ENCODE measurements around the gene C1GALT1. TPM values are rescaled to one million over a fixed set of nuclear protein-coding genes. Genes with fewer than 3 reads are reported as not detected.

Gene C1GALT1
- total and polyA plus RNA-seq, 2 experiments from 2014 or later: 38.7 to 71.8 TPM

DNA sequence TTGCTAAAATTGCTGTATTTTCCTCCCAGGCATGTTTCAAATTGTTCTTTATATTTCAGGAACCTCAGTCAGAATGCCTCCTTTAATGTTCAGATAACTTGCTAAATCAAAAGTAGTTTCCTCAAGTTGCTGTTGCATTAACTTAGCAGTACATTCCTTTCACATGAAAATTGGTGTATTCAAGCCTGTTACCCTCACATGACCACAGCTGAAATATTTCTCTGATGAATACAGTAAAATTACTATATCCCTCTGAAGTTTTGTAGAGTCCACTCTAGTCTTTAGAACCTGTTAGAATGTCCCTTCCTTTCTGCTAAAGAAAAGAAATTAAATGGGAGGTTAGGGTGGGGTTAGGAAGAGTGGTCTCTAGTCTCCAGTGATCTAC lies 24.5 kb upstream of the C1GALT1 start:
- no peaks in the 10 kb centered on the region for H3K27me3 ChIP-seq
- H3K4me1 ChIP-seq (ENCODE audit: insufficient read depth): no peaks in the 10 kb centered on the region
- no peak overlapping the region for H3K27ac ChIP-seq
- no peak for TF ChIP-seq EZH2 (IDR thresholded peaks at IDR 0.05; ENCODE audit: borderline replicate concordance)
- no peak for TF ChIP-seq EZH2phosphoT487 (IDR thresholded peaks at IDR 0.05; ENCODE audit: low read depth, severe bottlenecking, unreplicated experiment)
- TF ChIP-seq, protein P1, sequence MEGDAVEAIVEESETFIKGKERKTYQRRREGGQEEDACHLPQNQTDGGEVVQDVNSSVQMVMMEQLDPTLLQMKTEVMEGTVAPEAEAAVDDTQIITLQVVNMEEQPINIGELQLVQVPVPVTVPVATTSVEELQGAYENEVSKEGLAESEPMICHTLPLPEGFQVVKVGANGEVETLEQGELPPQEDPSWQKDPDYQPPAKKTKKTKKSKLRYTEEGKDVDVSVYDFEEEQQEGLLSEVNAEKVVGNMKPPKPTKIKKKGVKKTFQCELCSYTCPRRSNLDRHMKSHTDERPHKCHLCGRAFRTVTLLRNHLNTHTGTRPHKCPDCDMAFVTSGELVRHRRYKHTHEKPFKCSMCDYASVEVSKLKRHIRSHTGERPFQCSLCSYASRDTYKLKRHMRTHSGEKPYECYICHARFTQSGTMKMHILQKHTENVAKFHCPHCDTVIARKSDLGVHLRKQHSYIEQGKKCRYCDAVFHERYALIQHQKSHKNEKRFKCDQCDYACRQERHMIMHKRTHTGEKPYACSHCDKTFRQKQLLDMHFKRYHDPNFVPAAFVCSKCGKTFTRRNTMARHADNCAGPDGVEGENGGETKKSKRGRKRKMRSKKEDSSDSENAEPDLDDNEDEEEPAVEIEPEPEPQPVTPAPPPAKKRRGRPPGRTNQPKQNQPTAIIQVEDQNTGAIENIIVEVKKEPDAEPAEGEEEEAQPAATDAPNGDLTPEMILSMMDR (IDR thresholded peaks at IDR 0.05; ENCODE audit: poor library complexity): no peak
- no peaks in the 10 kb centered on the region for H3K9me2 ChIP-seq (replicated peaks; ENCODE audit: insufficient read depth)
- no peak overlapping the region for H3K4me2 ChIP-seq
- H3K79me2 ChIP-seq: no peaks in the 10 kb centered on the region
- no peaks in the 10 kb centered on the region for H4K20me1 ChIP-seq (ENCODE audit: insufficient read depth, poor library complexity, severe bottlenecking)
- no peaks in the 10 kb centered on the region for H3K36me3 ChIP-seq (replicated peaks; ENCODE audit: insufficient read depth, low read depth)
- no peak overlapping the region for H2AFZ ChIP-seq
- no peak overlapping the region for H3K4me3 ChIP-seq
- no peaks in the 10 kb centered on the region for H3K9me3 ChIP-seq (ENCODE audit: low read depth)
- no peak for DNase-seq (ENCODE audit: low spot score)

DNA sequence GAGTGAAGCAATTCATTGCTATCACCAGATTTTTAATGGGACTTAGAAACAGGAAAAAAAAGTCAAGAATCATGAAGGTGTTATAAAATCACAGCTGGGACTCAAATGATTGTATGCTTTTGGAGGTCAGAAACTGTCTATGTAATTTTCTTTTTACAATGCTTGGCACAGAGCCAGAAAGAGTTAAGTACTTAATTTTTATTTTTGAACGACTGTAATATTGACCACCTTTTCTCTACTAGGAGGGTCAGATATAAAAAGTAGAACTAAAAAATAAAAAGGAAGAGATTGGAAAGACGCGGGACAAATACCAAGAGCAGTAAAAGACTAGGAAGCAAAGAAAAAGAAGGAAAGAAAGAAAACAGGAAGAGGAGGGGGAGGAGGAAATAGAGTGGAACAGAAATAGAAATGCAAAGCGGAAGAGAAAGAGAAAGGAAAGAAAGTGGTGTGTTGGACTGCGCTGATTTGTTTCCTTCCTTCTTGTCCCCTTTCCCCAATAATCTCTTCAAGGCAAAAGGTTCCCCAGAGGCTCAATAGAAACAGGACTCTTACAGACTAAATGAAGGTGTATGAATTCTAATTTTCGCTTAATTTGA lies 23.2 kb upstream of the C1GALT1 start:
- no peak for DNase-seq (ENCODE audit: low spot score)
- H3K9me2 ChIP-seq (replicated peaks; ENCODE audit: insufficient read depth): no peaks in the 10 kb centered on the region
- WGBS (ENCODE audit: low lambda C conversion rate, missing lambda C conversion rate): 85% methylated on average over 6 of the region's 6 CpGs
- no peaks in the 10 kb centered on the region for H3K9me3 ChIP-seq (ENCODE audit: low read depth)
- no peaks in the 10 kb centered on the region for H3K4me1 ChIP-seq (ENCODE audit: insufficient read depth)
- H2AFZ ChIP-seq: no peak overlapping the region
- H3K27me3 ChIP-seq: no peaks in the 10 kb centered on the region
- H3K79me2 ChIP-seq: no peaks in the 10 kb centered on the region
- no peaks in the 10 kb centered on the region for H3K36me3 ChIP-seq (replicated peaks; ENCODE audit: insufficient read depth, low read depth)
- no peak for TF ChIP-seq EZH2phosphoT487 (IDR thresholded peaks at IDR 0.05; ENCODE audit: low read depth, severe bottlenecking, unreplicated experiment)
- no peak for TF ChIP-seq EZH2 (IDR thresholded peaks at IDR 0.05; ENCODE audit: borderline replicate concordance)
- TF ChIP-seq, protein P1 (IDR thresholded peaks at IDR 0.05; ENCODE audit: poor library complexity): no peak
- no peaks in the 10 kb centered on the region for H4K20me1 ChIP-seq (ENCODE audit: insufficient read depth, poor library complexity, severe bottlenecking)
- no peak overlapping the region for H3K4me2 ChIP-seq
- no peak overlapping the region for H3K27ac ChIP-seq
- H3K4me3 ChIP-seq: no peak overlapping the region

DNA sequence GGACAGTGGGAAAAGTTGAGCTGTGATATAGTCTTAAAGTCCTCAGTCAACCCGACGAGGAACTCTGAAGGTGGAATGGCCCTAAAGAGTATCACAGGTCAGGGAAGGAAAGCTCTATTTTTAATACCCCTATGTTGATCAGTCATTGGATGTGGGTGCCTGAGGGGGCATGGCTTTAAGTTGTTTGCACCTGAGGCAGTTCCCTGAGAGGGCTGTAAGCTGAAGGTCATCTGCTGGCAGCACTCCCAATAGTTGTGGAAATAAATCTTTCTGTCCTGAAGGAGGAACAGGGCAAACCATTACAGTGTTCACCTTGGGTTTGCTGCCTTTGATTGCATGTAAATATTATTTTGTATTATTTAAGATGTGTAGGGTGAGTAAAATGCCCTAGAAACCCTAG lies 17.8 kb upstream of the C1GALT1 start:
- Histone ChIP-seq H3K79me2 (no peaks in the 10 kb centered on the region), H4K20me1 (ENCODE audit: insufficient read depth, poor library complexity, severe bottlenecking) (no peaks in the 10 kb centered on the region), H3K4me1 (ENCODE audit: insufficient read depth) (no peaks in the 10 kb centered on the region), H3K9me2 (replicated peaks; ENCODE audit: insufficient read depth) (no peaks in the 10 kb centered on the region), H3K36me3 (replicated peaks; ENCODE audit: insufficient read depth, low read depth) (no peaks in the 10 kb centered on the region), H3K4me2 (no peak overlapping the region), H3K27me3 (no peaks in the 10 kb centered on the region), H3K27ac (no peak overlapping the region), H3K4me3 (no peak overlapping the region), H2AFZ (no peak overlapping the region), H3K9me3 (ENCODE audit: low read depth) (no peaks in the 10 kb centered on the region)
- TF ChIP-seq EZH2 (IDR thresholded peaks at IDR 0.05; ENCODE audit: borderline replicate concordance): no peak
- TF ChIP-seq, protein P1 (IDR thresholded peaks at IDR 0.05; ENCODE audit: poor library complexity): no peak
- TF ChIP-seq EZH2phosphoT487 (IDR thresholded peaks at IDR 0.05; ENCODE audit: low read depth, severe bottlenecking, unreplicated experiment): no peak
- DNase-seq (ENCODE audit: low spot score): no peak
- 98% methylated on average over 2 of the region's 2 CpGs for WGBS (ENCODE audit: low lambda C conversion rate, missing lambda C conversion rate)

DNA sequence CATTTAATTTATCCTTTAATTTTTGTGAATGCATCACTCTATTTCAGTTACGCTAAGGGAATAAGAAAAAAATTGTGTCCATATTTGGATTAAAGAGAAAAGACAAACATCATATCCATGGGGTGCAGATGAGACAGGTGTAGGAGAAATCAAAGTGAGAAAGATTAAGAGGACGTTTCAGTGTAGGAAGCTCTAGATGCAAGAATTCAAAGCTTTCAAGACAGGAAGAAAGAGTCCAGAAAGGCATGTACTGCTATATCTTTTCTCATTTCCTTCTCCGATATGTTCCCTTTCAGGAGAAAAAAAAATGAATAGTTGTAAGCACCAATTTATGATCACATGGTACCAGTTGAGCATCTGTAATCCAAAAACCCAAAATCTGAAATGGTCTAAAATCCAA lies 17.0 kb upstream of the C1GALT1 start:
- Histone ChIP-seq H3K4me3 (no peak overlapping the region), H3K27ac (no peak overlapping the region), H3K4me1 (ENCODE audit: insufficient read depth) (no peaks in the 10 kb centered on the region), H3K27me3 (no peaks in the 10 kb centered on the region), H3K36me3 (replicated peaks; ENCODE audit: insufficient read depth, low read depth) (no peaks in the 10 kb centered on the region), H3K79me2 (no peaks in the 10 kb centered on the region), H3K9me3 (ENCODE audit: low read depth) (no peaks in the 10 kb centered on the region), H2AFZ (no peak overlapping the region), H3K4me2 (no peak overlapping the region), H3K9me2 (replicated peaks; ENCODE audit: insufficient read depth) (no peaks in the 10 kb centered on the region), H4K20me1 (ENCODE audit: insufficient read depth, poor library complexity, severe bottlenecking) (no peaks in the 10 kb centered on the region)
- no peak for DNase-seq (ENCODE audit: low spot score)
- no peak for TF ChIP-seq EZH2 (IDR thresholded peaks at IDR 0.05; ENCODE audit: borderline replicate concordance)
- TF ChIP-seq, protein P1 (IDR thresholded peaks at IDR 0.05; ENCODE audit: poor library complexity): no peak
- no peak for TF ChIP-seq EZH2phosphoT487 (IDR thresholded peaks at IDR 0.05; ENCODE audit: low read depth, severe bottlenecking, unreplicated experiment)
- 83% methylated on average over 3 of the region's 3 CpGs for WGBS (ENCODE audit: low lambda C conversion rate, missing lambda C conversion rate)

Data from hepatocyte (in vitro differentiated cells).